Measurements from ENCODE around the gene AFP.

AFP gene

DNA sequence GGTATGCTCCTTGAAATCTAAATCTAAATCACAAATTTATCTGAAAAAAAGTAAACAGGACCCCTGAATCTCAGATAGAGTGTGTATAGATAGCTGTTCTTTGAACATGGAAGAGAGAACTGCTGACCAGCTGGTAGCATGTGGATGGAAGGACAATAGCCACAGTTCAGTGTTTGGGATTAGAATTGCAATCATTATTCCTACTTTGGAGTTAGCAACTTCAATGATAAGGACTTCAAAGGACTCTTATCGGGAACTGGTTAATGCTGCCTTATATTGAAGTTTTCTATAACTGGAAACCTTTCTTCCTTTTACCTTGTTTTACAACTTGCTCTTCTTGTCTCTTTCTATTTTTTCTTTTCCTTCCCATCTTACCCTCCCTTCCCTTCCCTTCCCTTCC is 50.5 kb downstream of the AFP start:
- CTCF ChIA-PET, result no interaction called here
- peaks cover 4% of the 10 kb centered on the region for H3K27me3 Mint-ChIP-seq
- no peak for DNase-seq
- H3K4me1 Mint-ChIP-seq, result no peaks in the 10 kb centered on the region
- H3K9me3 Mint-ChIP-seq, result no peaks in the 10 kb centered on the region
- H3K27ac Mint-ChIP-seq, result no peak overlapping the region
- H3K36me3 Mint-ChIP-seq, result no peaks in the 10 kb centered on the region
- H3K4me3 Mint-ChIP-seq, result no peak overlapping the region

DNA sequence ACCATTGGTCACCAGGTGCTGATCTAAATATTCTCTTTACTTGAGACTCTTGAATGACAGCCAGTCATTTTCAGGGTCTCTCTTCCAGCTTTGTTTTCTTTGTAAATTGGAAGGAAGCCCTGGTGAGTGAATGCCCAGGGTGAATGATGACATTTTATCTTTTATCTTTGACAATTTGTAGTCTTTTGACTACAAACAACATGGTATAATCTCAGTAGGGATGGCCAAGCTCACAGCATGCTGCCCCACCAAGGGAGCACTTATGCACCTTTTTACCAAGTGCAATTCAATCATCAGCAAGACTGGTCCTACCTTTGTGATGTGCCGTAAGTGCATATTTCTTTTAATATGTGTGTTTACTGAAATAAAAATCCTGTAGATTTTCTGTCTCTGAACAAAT is 51.2 kb downstream of the AFP start:
- no peaks in the 10 kb centered on the region for H3K36me3 Mint-ChIP-seq
- no peak for DNase-seq
- H3K27ac Mint-ChIP-seq, result no peak overlapping the region
- peaks cover 4% of the 10 kb centered on the region for H3K27me3 Mint-ChIP-seq
- no peaks in the 10 kb centered on the region for H3K4me1 Mint-ChIP-seq
- no peaks in the 10 kb centered on the region for H3K9me3 Mint-ChIP-seq
- H3K4me3 Mint-ChIP-seq, result no peak overlapping the region
- CTCF ChIA-PET, result no interaction called here

DNA sequence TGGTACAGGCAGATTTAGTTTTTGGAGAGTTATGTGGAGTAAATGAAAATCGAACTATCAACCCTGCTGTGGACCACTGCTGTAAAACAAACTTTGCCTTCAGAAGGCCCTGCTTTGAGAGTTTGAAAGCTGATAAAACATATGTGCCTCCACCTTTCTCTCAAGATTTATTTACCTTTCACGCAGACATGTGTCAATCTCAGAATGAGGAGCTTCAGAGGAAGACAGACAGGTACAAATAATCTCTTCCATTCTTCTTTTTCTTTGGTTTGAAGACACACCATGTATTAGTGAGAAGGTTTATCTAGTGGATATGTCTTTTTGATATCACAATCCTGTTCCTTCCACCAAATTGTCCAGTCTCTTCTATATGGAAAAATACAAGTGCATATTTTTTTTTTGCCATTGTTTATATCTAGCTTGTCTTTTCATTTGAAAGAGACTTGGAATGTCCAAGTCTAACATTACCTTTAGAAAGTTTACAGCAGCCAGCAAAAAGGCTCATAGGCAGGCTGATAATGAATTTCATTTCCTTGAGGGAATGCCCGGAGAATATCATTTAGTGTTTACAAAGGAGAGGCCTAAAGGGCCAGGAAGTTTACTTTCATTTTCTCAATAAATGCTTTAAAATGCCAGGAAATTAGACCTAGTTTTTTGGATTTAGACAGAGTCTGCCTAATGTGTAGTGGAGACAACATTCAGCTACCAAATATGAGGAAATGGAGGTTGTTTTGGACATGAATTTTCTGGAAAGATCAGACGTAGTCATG is 64.2 kb downstream of the AFP start:
- no peak overlapping the region for H3K4me3 Mint-ChIP-seq
- DNase-seq, result no peak
- H3K27ac Mint-ChIP-seq, result no peak overlapping the region
- CTCF ChIA-PET, result no interaction called here
- H3K9me3 Mint-ChIP-seq, result no peaks in the 10 kb centered on the region
- H3K27me3 Mint-ChIP-seq, result no peaks in the 10 kb centered on the region
- no peaks in the 10 kb centered on the region for H3K4me1 Mint-ChIP-seq
- H3K36me3 Mint-ChIP-seq, result no peaks in the 10 kb centered on the region

DNA sequence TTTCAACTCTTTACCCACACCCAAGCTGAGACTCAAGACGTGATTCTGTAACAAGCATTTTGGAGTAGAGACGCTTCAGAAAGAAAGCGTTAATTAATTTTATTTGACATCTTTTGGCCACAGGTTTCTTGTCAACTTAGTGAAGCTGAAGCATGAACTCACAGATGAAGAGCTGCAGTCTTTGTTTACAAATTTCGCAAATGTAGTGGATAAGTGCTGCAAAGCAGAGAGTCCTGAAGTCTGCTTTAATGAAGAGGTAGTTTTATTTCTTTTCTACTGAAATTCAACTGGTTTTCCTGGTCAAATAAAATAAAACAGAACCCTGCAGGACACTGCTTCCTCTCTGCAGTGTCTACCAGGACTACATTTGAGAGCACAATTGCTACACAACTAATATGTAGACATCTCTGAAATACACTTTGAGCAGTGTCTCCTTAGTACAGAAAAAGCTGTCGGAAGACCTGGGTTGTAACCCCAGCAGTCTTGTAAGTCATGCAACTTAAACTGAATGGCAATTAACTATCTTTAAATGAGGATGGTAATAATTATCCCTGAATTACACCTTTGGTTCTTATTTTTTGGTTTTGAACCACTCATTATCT is 65.7 kb downstream of the AFP start:
- no peak overlapping the region for H3K27ac Mint-ChIP-seq
- H3K9me3 Mint-ChIP-seq, result no peaks in the 10 kb centered on the region
- no peaks in the 10 kb centered on the region for H3K4me1 Mint-ChIP-seq
- H3K36me3 Mint-ChIP-seq, result no peaks in the 10 kb centered on the region
- CTCF ChIA-PET, result interaction anchor here (0.7 kb wide), 1 partner anchor 17 kb away, joined by 3 read pairs; no protein-coding TSS in a partner anchor
- no peak overlapping the region for H3K4me3 Mint-ChIP-seq
- DNase-seq, result no peak
- H3K27me3 Mint-ChIP-seq, result no peaks in the 10 kb centered on the region

DNA sequence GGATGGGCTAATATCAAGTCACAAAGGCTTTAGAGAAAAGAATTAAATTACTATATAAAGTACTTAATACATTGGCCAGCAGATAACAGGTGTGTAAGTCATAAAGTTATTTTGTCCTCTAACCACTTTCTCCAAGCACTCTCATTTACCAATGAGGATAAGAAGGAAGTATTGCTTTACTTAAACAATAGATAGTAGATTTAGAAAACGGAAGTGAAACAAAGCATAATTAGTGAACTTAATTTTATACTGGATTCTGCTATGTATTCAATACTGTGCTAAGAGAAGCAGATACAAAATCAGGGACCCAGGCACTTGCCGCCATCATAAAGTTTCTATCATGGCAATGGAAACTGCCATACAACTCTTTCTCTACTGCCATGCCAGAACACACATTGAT is 69.5 kb downstream of the AFP start:
- Mint-ChIP-seq H3K4me1 (no peaks in the 10 kb centered on the region), H3K27me3 (no peaks in the 10 kb centered on the region), H3K4me3 (no peak overlapping the region), H3K27ac (no peak overlapping the region), H3K9me3 (no peaks in the 10 kb centered on the region), H3K36me3 (no peaks in the 10 kb centered on the region)
- CTCF ChIA-PET, result no interaction called here
- no peak for DNase-seq
